ENCODE measurements around the gene GGTA1.

DNA sequence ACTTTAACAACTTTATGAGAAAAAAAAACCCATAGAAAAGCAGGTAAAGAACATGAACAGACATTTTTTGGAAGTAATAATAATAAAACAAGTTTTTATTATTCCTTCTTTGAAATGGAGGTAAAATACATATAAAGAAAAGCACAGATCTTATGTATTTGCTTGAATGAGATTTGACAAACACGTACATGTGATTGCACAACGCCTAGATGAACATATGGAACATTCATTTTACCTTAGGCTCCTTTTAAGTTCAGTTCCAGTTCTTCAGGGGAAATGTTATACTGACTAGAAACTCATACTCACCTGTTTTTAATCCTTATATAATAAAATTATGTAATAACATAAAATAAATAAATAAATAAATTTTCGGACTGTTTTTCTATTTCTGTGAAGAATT, 61.8 kb downstream of the GGTA1 start:
- TF ChIP-seq, protein P1, sequence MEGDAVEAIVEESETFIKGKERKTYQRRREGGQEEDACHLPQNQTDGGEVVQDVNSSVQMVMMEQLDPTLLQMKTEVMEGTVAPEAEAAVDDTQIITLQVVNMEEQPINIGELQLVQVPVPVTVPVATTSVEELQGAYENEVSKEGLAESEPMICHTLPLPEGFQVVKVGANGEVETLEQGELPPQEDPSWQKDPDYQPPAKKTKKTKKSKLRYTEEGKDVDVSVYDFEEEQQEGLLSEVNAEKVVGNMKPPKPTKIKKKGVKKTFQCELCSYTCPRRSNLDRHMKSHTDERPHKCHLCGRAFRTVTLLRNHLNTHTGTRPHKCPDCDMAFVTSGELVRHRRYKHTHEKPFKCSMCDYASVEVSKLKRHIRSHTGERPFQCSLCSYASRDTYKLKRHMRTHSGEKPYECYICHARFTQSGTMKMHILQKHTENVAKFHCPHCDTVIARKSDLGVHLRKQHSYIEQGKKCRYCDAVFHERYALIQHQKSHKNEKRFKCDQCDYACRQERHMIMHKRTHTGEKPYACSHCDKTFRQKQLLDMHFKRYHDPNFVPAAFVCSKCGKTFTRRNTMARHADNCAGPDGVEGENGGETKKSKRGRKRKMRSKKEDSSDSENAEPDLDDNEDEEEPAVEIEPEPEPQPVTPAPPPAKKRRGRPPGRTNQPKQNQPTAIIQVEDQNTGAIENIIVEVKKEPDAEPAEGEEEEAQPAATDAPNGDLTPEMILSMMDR (IDR thresholded peaks at IDR 0.05 in 2 of 3, conservative IDR thresholded peaks at IDR 0.05 in 1 of 3; ENCODE audit: borderline replicate concordance in 1 of 3, insufficient read depth in 1 of 3, low read depth in 2 of 3, low read length in 2 of 3), result no peak
- TF ChIP-seq RAD21 (IDR thresholded peaks at IDR 0.05; ENCODE audit: low read depth), result no peak
- no peak for TF ChIP-seq POLR2A (IDR thresholded peaks at IDR 0.05; ENCODE audit: borderline replicate concordance, extremely low read depth, insufficient read depth, insufficient read length)
- no peak for TF ChIP-seq POLR2AphosphoS5 (IDR thresholded peaks at IDR 0.05; ENCODE audit: low read depth, low read length)
- TF ChIP-seq SIN3A (IDR thresholded peaks at IDR 0.05; ENCODE audit: low read depth), result no peak
- no peak for TF ChIP-seq YY1 (IDR thresholded peaks at IDR 0.05; ENCODE audit: extremely low read depth, insufficient replicate concordance, low read depth, low read length)
- TF ChIP-seq FOSL1 (IDR thresholded peaks at IDR 0.05; ENCODE audit: low read depth), result no peak
- TF ChIP-seq, protein P2, sequence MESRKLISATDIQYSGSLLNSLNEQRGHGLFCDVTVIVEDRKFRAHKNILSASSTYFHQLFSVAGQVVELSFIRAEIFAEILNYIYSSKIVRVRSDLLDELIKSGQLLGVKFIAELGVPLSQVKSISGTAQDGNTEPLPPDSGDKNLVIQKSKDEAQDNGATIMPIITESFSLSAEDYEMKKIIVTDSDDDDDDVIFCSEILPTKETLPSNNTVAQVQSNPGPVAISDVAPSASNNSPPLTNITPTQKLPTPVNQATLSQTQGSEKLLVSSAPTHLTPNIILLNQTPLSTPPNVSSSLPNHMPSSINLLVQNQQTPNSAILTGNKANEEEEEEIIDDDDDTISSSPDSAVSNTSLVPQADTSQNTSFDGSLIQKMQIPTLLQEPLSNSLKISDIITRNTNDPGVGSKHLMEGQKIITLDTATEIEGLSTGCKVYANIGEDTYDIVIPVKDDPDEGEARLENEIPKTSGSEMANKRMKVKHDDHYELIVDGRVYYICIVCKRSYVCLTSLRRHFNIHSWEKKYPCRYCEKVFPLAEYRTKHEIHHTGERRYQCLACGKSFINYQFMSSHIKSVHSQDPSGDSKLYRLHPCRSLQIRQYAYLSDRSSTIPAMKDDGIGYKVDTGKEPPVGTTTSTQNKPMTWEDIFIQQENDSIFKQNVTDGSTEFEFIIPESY (IDR thresholded peaks at IDR 0.05; ENCODE audit: extremely low read depth, insufficient replicate concordance, low read length), result no peak
- TF ChIP-seq, protein P3, sequence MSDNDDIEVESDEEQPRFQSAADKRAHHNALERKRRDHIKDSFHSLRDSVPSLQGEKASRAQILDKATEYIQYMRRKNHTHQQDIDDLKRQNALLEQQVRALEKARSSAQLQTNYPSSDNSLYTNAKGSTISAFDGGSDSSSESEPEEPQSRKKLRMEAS (IDR thresholded peaks at IDR 0.05), result no peak

All from HCT116 (cell line).